HG03139 (cell line): ENCODE results near the gene GZMB.
A peak's percentile ranks its signal among the peaks of the same experiment; 100 is the strongest.
"Not testable (repeated sequence)": the region's sequence is repeated elsewhere in the genome, so short reads cannot be mapped to it uniquely, and the experiment has no call there.

Experiments used
- ATAC-seq: cut with Tn5 transposase; IDR thresholded peaks from one replicate; pipeline ENCODE4 v1.9.1; 2021; ENCODE audit not compliant: unreplicated experiment

The GZMB gene

GRCh38 chr14:24634158-24634557 lies at the start of gene GZMB:
Gene GZMB, minus strand, starts transcription at chr14:24634190. Its CDS starts 30 bp downstream, at chr14:24634160.
- no peak for ATAC-seq

GRCh38 chr14:24681056-24681455 lies 47.1 kb upstream of the GZMB start:
- ATAC-seq: no peak

GRCh38 chr14:24680516-24680915 lies 46.5 kb upstream of the GZMB start:
- no peak for ATAC-seq

GRCh38 chr14:24679248-24679961 lies 45.4 kb upstream of the GZMB start:
- ATAC-seq: no peak

- peak; percentile 68 for ATAC-seq
These were observed 44.8 kb upstream of the GZMB start for GRCh38 chr14:24678801-24679247.

GRCh38 chr14:24677956-24678355 lies 44.0 kb upstream of the GZMB start:
- ATAC-seq: no peak

GRCh38 chr14:24674204-24674970 lies 40.4 kb upstream of the GZMB start:
- ATAC-seq: peak; percentile 57

- peak; percentile 51 for ATAC-seq
These were observed 39.7 kb upstream of the GZMB start for GRCh38 chr14:24673534-24674203.

- ATAC-seq: peak; percentile 53
These were observed 39.1 kb upstream of the GZMB start for GRCh38 chr14:24673059-24673458.

GRCh38 chr14:24670594-24670993 lies 36.6 kb upstream of the GZMB start:
- ATAC-seq: no peak

- ATAC-seq: no peak
These were observed 35.7 kb upstream of the GZMB start for GRCh38 chr14:24669651-24670050.

GRCh38 chr14:24665440-24665991 lies 31.5 kb upstream of the GZMB start:
- peak; percentile 94 for ATAC-seq

- ATAC-seq: no peak
These were observed 30.4 kb upstream of the GZMB start for GRCh38 chr14:24664366-24664765.

- no peak for ATAC-seq
These were observed 28.8 kb upstream of the GZMB start for GRCh38 chr14:24662753-24663152.

GRCh38 chr14:24659916-24660570 lies 26.1 kb upstream of the GZMB start:
- no peak for ATAC-seq

GRCh38 chr14:24648361-24648760 lies 14.4 kb upstream of the GZMB start:
- ATAC-seq: not testable (repeated sequence)

GRCh38 chr14:24639905-24640304 lies 5.9 kb upstream of the GZMB start:
- ATAC-seq: no peak

GRCh38 chr14:24639270-24639669 lies 5.3 kb upstream of the GZMB start:
- ATAC-seq: no peak

- no peak for ATAC-seq
These were observed 637 bp downstream of the GZMB start for GRCh38 chr14:24633353-24633752.

GRCh38 chr14:24632761-24633160 lies 1.2 kb downstream of the GZMB start:
- no peak for ATAC-seq

- ATAC-seq: no peak
These were observed 1.7 kb downstream of the GZMB start for GRCh38 chr14:24632336-24632735.
